Astrocyte (in vitro differentiated cells and primary cell): ENCODE measurements around the gene TAF11L9. TPM values are rescaled to one million over a fixed set of nuclear protein-coding genes. Genes with fewer than 3 reads are reported as not detected.

Source experiments
- total RNA-seq: library from RNA; stranded (reverse); gene quantifications from 2 replicates; pipeline ENCODE4 v1.2.1, GENCODE V29; 2021

Gene TAF11L9
- total RNA-seq, 1 donor from 2014 or later: not detected

Other genes with a start within 250 kb of the TAF11L9 start
- gene TAF11L2, start 96.2 kb downstream of the TAF11L9 start, total RNA-seq: not detected in 2 replicates
- not detected in 2 replicates for gene TAF11L3, start 76.0 kb downstream of the TAF11L9 start, total RNA-seq
- gene TAF11L4, start 72.6 kb downstream of the TAF11L9 start, total RNA-seq: not detected in 2 replicates
- gene TAF11L5, start 69.2 kb downstream of the TAF11L9 start, total RNA-seq: not detected in 2 replicates
- gene TAF11L6, start 65.7 kb downstream of the TAF11L9 start, total RNA-seq: not detected in 2 replicates
- not detected in 2 replicates for gene TAF11L7, start 8.6 kb downstream of the TAF11L9 start, total RNA-seq
- gene TAF11L8, start 3.4 kb downstream of the TAF11L9 start, total RNA-seq: not detected in 2 replicates
- not detected in 2 replicates for gene TAF11L10, start 3.4 kb upstream of the TAF11L9 start, total RNA-seq
- 0.41 TPM in 1 of 2 replicates, not detected in the other for gene TAF11L11, start 9.8 kb upstream of the TAF11L9 start, total RNA-seq
- 0.34 TPM in 1 of 2 replicates, not detected in the other for gene TAF11L12, start 16.0 kb upstream of the TAF11L9 start, total RNA-seq
- gene TAF11L13, start 37.7 kb upstream of the TAF11L9 start, total RNA-seq: not detected in 2 replicates
- 0.41 TPM in 1 of 2 replicates, not detected in the other for gene TAF11L14, start 40.1 kb upstream of the TAF11L9 start, total RNA-seq